Limb (tissue), 2 donors: ENCODE results near the gene ISOC2.
A peak's percentile ranks its signal among the peaks of the same experiment; 100 is the strongest.
"Not testable (repeated sequence)": the region's sequence is repeated elsewhere in the genome, so short reads cannot be mapped to it uniquely, and the experiment has no call there.

ENCODE experiments used
- DNase-seq, 2 donors: peaks; one replicate each; pipeline ENCODE4 v3.0.0-alpha.2; 2016; ENCODE audit errors: extremely low spot score in 2 of 2

ISOC2 gene

GRCh38 chr19:55460670-55461258, 678 bp downstream of the ISOC2 start:
- DNase-seq: peak; percentile 72 to 85

GRCh38 chr19:55459950-55460657, 1.3 kb downstream of the ISOC2 start:
- no peak for DNase-seq

DNA sequence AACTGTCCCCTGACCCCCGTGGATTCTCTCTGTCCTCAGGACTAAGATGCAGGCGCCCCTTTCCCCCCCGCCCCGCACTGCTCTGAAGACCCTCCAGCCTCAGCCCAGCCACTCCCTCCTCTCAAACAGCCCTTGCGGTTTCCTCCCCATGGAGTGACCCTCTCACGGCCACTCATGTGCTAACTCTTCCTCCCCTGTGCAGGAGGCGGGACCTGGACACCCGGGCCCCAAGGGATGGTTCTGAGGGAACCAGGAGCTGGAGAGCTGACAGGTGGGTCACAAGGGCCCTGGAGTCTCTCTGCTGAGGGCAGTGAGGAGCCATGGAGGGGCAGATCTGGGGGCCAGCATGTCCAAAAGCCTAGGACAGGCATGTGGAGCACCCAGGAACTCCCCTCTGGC, 1.9 kb downstream of the ISOC2 start:
- DNase-seq: no peak

DNA sequence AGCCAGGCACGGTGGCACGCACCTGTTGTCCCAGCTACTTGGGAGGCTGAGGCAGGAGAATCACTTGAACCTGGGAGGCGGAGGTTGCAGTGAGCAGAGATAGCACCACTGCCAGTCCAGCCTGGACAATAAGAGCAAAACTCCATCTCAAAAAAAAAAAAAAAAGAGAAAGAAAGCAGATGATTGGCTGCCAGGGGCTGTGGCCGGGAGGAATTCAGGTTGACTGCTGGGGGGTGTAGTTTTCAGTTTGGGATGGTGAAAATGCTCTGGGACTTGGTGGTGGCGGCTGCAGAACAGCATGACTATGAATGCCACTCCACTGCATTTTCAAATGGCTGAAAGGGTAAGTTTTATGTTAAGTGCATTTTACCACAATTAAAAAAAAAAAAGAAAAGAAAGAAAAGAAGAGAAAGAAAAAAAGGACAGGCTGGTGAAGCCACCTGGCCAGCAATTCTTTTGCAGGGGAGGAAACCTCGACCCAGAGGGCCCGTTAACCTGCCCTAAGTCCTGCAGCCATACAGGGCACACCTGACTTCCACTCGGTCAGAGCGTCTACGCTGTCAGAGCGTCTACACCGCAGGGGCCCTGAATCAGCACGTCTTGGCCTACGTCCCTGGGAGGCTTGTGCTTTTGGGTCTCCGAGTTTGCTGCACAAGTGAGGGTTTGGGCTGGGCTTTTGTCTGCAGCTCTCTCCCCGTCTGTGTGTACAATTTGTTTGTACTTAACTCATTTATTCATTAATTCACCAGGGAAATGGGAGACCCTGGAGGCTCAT, 3.6 kb downstream of the ISOC2 start:
- DNase-seq: no peak

- DNase-seq: no peak
These were observed 5.1 kb downstream of the ISOC2 start for GRCh38 chr19:55456347-55456746.

GRCh38 chr19:55455576-55456235, 5.7 kb downstream of the ISOC2 start:
- no peak for DNase-seq

DNA sequence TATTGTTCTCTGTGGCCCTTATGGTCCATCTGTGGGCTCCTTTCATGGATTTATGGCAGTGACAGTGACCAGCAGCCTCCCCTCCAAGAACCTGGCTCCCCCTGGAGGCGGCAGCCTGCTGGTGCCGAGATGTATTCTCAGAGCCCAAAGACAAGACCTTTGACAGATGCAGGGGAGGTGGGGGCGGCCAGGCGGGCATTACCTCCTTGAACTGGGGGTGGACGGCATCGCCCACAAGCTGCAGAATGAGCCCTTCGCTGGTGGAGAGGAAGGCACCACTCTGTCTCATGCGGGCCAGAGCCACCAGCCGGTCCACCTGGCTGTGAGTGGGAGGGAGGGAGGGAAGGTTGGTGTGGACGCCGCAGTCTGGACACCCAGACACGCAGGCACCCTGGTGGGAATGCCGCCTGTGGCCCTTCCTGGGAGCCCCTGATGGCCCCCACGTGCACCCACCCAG, 6.6 kb downstream of the ISOC2 start:
- no peak for DNase-seq

DNA sequence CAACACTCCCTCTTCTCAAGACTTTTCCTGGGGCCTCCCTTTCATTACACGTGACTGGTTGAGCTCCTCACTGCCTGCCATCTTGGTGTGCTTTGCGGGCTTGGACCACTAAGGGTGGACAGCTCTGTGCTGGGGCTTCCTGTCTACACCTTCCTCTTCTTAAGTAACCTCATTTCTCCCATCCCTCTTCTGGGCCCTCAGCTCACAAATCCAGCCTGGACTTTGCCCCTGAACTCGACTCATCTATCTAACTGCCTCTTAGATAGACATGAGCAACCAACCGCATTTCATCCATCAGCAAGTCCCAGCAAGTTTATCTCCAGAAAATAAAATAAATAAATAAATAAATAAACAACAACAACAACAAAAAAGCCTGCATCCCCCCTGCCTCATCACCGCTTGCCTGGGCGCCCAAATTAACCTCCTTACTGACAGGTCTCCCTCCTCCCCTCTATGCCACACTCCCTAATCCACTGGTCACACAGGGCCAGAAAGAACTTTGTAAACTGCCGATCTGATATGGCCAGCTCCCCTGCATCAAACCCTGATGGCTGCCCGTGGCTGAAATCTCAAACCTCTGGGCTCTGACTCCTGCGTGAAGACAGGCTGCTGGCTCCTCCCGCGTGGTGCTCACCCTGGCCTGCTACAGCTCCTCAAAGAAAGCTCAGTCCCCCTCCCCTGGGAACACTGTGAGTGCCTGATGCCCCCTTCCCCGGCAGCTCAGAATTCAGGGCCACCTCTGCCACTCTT, 7.8 kb downstream of the ISOC2 start:
- no peak for DNase-seq

GRCh38 chr19:55452749-55453346, 8.6 kb downstream of the ISOC2 start:
- DNase-seq: peak; percentile 92 to 97

GRCh38 chr19:55451965-55452748, 9.3 kb downstream of the ISOC2 start:
- peak in 1 of 2 donors; percentile 82 for DNase-seq

- peak in 1 of 2 donors; percentile 65 for DNase-seq
These were observed 10.1 kb downstream of the ISOC2 start for GRCh38 chr19:55451163-55451964.

DNA sequence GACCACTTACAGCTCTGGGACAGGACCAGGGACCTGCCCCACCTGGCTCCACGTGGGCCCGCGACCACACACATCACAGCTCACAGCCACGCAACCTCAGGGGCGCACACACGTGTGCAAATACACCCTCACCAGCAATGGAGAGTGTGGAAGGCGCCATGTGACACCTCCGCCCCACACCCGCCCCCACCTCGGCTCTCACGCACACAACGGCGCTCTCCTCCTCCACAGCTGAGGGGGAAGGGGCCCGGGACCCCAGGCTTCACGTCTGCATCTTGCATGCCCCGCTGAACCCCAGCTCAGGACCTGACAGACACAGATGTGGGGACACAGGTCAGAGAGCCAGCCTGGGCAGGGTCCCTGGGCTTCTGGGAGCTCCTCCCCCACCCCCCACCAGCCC, 12.0 kb downstream of the ISOC2 start:
- no peak for DNase-seq

DNA sequence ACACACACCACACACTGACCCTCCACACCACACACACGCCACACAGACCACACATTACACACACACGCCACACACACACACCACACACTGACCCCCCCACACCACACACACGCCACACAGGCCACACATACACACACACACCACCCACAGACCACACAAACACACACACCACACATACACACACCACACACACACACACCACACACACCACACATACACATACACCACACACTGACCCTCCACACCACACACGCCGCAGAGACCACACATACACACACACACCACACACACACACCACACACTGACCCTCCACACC, 13.3 kb downstream of the ISOC2 start:
- not testable (repeated sequence) for DNase-seq

GRCh38 chr19:55447421-55448174, 13.8 kb downstream of the ISOC2 start:
- no peak for DNase-seq

- no peak for DNase-seq
These were observed 15.4 kb downstream of the ISOC2 start for GRCh38 chr19:55446060-55446459.

DNA sequence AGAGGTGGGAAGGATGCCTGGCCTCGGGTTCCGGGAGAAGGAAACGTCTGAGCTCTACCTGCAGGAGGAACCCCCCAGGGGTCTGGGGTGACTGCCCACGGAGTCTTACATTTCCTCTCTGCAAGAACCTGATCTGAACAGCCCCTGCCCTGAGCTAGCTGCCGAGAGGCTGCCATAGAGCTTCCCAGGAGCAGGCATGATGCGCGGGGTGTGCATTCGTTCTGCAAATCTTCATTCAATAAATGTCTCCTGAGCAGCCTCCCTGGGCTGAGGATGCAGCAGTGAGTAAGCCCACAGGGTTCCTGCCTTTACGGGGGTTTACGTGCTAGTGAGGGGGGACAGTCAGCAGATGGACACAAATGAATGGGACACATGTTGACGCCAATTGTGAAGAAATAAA, 16.8 kb downstream of the ISOC2 start:
- no peak for DNase-seq

DNA sequence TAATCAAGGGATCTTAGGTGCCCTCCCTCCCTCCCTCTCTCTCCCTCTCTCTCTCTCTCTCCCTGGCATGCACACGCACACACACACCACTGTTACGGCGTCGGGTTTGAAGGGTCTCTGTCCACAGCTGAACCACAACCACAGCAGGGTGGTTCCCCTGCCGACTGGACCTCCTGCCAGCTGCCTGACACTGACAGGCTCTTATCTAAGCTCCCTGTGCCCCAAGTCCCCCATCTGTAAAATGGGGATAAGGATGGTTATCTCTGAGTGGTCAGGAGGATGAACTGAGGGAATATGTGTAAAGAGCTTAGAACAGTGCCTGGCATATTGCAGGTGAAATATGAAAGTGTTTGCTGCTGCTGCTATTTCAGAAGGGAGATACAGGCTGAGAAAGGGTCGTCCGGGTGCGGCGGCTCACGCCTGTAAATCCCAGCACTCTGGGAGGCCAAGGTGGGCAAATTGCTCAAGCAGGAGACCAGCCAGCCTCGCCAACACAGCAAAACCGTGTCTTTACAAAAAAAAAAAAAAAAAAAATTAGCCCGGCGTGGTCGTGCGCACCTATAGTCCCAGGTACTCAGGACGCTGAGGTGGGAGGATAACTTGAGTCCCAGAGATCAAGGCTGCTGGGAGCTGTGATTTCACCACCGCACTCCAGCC, 17.5 kb downstream of the ISOC2 start:
- DNase-seq: no peak
